Astrocyte (in vitro differentiated cells and primary cell): ENCODE data around the gene MARCHF4. TPM values are rescaled to one million over a fixed set of nuclear protein-coding genes. Genes with fewer than 3 reads are reported as not detected.
A peak's percentile ranks its signal among the peaks of the same experiment; 100 is the strongest.

Source experiments
- DNase-seq: peaks from one replicate; pipeline ENCODE4 v3.0.0-alpha.2; 2010; ENCODE audit warnings: low read depth
- FAIRE-seq: peaks from 2 replicates; lab custom pipeline; 2011; peaks lifted over from hg19 to GRCh38; lab: Jason Lieb, UNC
- H2AFZ ChIP-seq: 2 replicates; pipeline ENCODE4 v1.6.0; 2012; ENCODE audit warnings: low read depth, low read length, inconsistent platforms
- H3K27ac ChIP-seq: 2 replicates; pipeline ENCODE4 v1.5.1; 2011; ENCODE audit warnings: low read depth, low read length, inconsistent platforms
- H3K27me3 ChIP-seq: 2 replicates; pipeline ENCODE4 v1.6.0; 2011; ENCODE audit warnings: low read length, inconsistent platforms; ENCODE audit not compliant: insufficient read depth
- H3K36me3 ChIP-seq: 2 replicates; pipeline ENCODE4 v1.5.1; 2011; ENCODE audit warnings: low read length, inconsistent platforms; ENCODE audit not compliant: insufficient read depth
- H3K4me1 ChIP-seq: 2 replicates; pipeline ENCODE4 v1.5.1; 2011; ENCODE audit warnings: low read length, inconsistent platforms; ENCODE audit not compliant: insufficient read depth
- H3K4me2 ChIP-seq: 2 replicates; pipeline ENCODE4 v1.6.0; 2012; ENCODE audit warnings: low read length, inconsistent platforms
- H3K4me3 ChIP-seq: 2 replicates; pipeline ENCODE4 v1.5.1; 2011; ENCODE audit warnings: low read depth, mild to moderate bottlenecking, low read length, inconsistent platforms; ENCODE audit not compliant: insufficient read depth
- H3K79me2 ChIP-seq: 2 replicates; pipeline ENCODE4 v1.6.0; 2012; ENCODE audit warnings: mild to moderate bottlenecking, low read length, inconsistent platforms; ENCODE audit not compliant: insufficient read depth
- H3K9ac ChIP-seq: 2 replicates; pipeline ENCODE4 v1.6.0; 2012; ENCODE audit warnings: mild to moderate bottlenecking, low read length, inconsistent platforms
- H3K9me3 ChIP-seq: 2 replicates; pipeline ENCODE4 v1.5.1; 2012; ENCODE audit warnings: low read depth, mild to moderate bottlenecking, low read length, inconsistent platforms; ENCODE audit not compliant: insufficient read depth
- H4K20me1 ChIP-seq: 2 replicates; pipeline ENCODE4 v1.6.0; 2012; ENCODE audit warnings: low read length, inconsistent platforms; ENCODE audit not compliant: insufficient read depth
- H3K27ac Mint-ChIP-seq: one replicate; pipeline ENCODE4 v1.8.0; 2021; ENCODE audit warnings: mild to moderate bottlenecking, mixed read lengths; ENCODE audit not compliant: unreplicated experiment
- H3K27me3 Mint-ChIP-seq: one replicate; pipeline ENCODE4 v1.8.0; 2021; ENCODE audit warnings: low read depth, mixed read lengths; ENCODE audit not compliant: unreplicated experiment
- H3K36me3 Mint-ChIP-seq: one replicate; pipeline ENCODE4 v1.8.0; 2021; ENCODE audit warnings: low read depth, mixed read lengths; ENCODE audit not compliant: unreplicated experiment
- H3K4me1 Mint-ChIP-seq: one replicate; pipeline ENCODE4 v1.8.0; 2021; ENCODE audit warnings: low read depth, mixed read lengths; ENCODE audit not compliant: unreplicated experiment
- H3K4me3 Mint-ChIP-seq: one replicate; pipeline ENCODE4 v1.8.0; 2021; ENCODE audit warnings: mild to moderate bottlenecking, moderate library complexity, mixed read lengths; ENCODE audit not compliant: unreplicated experiment
- H3K9me3 Mint-ChIP-seq: one replicate; pipeline ENCODE4 v1.8.0; 2021; ENCODE audit warnings: mild to moderate bottlenecking, mixed read lengths; ENCODE audit not compliant: unreplicated experiment
- CTCF ChIP-seq: IDR thresholded peaks from 2 replicates; pipeline ENCODE4 v1.5.1; 2011; ENCODE audit warnings: low read depth, mild to moderate bottlenecking, inconsistent platforms, low read length, moderate library complexity; ENCODE audit not compliant: insufficient read depth
- EZH2 ChIP-seq: IDR thresholded peaks from 2 replicates; pipeline ENCODE4 v1.6.1; 2012; ENCODE audit warnings: mild to moderate bottlenecking, low read length, inconsistent platforms; ENCODE audit not compliant: insufficient read depth
- total RNA-seq: library from RNA; stranded (reverse); gene quantifications from 2 replicates; pipeline ENCODE4 v1.2.1, GENCODE V29; 2021

Gene MARCHF4
- total RNA-seq, 1 donor from 2014 or later = 42.8 TPM

GRCh38 chr2:216404010-216404618, 31.8 kb upstream of the MARCHF4 start:
- peaks cover 11% of the 10 kb centered on the region for H3K27me3 Mint-ChIP-seq
- no peaks in the 10 kb centered on the region for H3K9me3 ChIP-seq
- FAIRE-seq = no peak
- H3K27me3 ChIP-seq = no peaks in the 10 kb centered on the region
- no peaks in the 10 kb centered on the region for H3K4me1 Mint-ChIP-seq
- H3K9me3 Mint-ChIP-seq = no peaks in the 10 kb centered on the region
- no peak overlapping the region for H3K27ac Mint-ChIP-seq
- H3K4me3 ChIP-seq = no peak overlapping the region
- no peaks in the 10 kb centered on the region for H3K79me2 ChIP-seq
- no peaks in the 10 kb centered on the region for H3K36me3 ChIP-seq
- TF ChIP-seq CTCF = peak; percentile 86
- no peak for TF ChIP-seq EZH2
- H3K9ac ChIP-seq = no peak overlapping the region
- H4K20me1 ChIP-seq = no peaks in the 10 kb centered on the region
- no peaks in the 10 kb centered on the region for H3K4me1 ChIP-seq
- no peak overlapping the region for H3K4me2 ChIP-seq
- no peaks in the 10 kb centered on the region for H3K36me3 Mint-ChIP-seq
- H2AFZ ChIP-seq = no peak overlapping the region
- no peak overlapping the region for H3K4me3 Mint-ChIP-seq
- DNase-seq = no peak
- no peak overlapping the region for H3K27ac ChIP-seq

- TF ChIP-seq EZH2 (no peak), CTCF (no peak)
- H2AFZ ChIP-seq = no peak overlapping the region
- no peaks in the 10 kb centered on the region for H3K36me3 ChIP-seq
- H3K9me3 ChIP-seq = no peaks in the 10 kb centered on the region
- DNase-seq (no peak), FAIRE-seq (no peak)
- Mint-ChIP-seq H3K36me3 (no peaks in the 10 kb centered on the region), H3K4me3 (no peak overlapping the region), H3K4me1 (no peaks in the 10 kb centered on the region), H3K9me3 (no peaks in the 10 kb centered on the region), H3K27ac (no peak overlapping the region), H3K27me3 (peaks cover 10% of the 10 kb centered on the region)
- H3K4me2 ChIP-seq = no peak overlapping the region
- H3K79me2 ChIP-seq = no peaks in the 10 kb centered on the region
- no peak overlapping the region for H3K27ac ChIP-seq
- H3K27me3 ChIP-seq = no peaks in the 10 kb centered on the region
- H3K4me3 ChIP-seq = no peak overlapping the region
- H3K9ac ChIP-seq = no peak overlapping the region
- no peaks in the 10 kb centered on the region for H4K20me1 ChIP-seq
- no peaks in the 10 kb centered on the region for H3K4me1 ChIP-seq
Measured at GRCh38 chr2:216402751-216403150, 30.5 kb upstream of the MARCHF4 start.

GRCh38 chr2:216399621-216400020, 27.3 kb upstream of the MARCHF4 start:
- FAIRE-seq = no peak
- no peak for TF ChIP-seq CTCF
- no peak for TF ChIP-seq EZH2

More at GRCh38 chr2:216399621-216400020, 27.3 kb upstream of the MARCHF4 start:
- no peaks in the 10 kb centered on the region for H3K27me3 Mint-ChIP-seq
- Histone ChIP-seq H3K9ac (no peak overlapping the region), H3K27me3 (no peaks in the 10 kb centered on the region), H3K36me3 (no peaks in the 10 kb centered on the region), H3K4me3 (no peak overlapping the region), H3K79me2 (no peaks in the 10 kb centered on the region), H3K4me2 (no peak overlapping the region), H3K27ac (no peak overlapping the region), H3K4me1 (no peaks in the 10 kb centered on the region), H4K20me1 (no peaks in the 10 kb centered on the region), H2AFZ (no peak overlapping the region), H3K9me3 (no peaks in the 10 kb centered on the region)
- no peak overlapping the region for H3K27ac Mint-ChIP-seq
- H3K9me3 Mint-ChIP-seq = peaks cover 2% of the 10 kb centered on the region
- H3K4me1 Mint-ChIP-seq = no peaks in the 10 kb centered on the region
- H3K36me3 Mint-ChIP-seq = no peaks in the 10 kb centered on the region
- H3K4me3 Mint-ChIP-seq = no peak overlapping the region
- DNase-seq = no peak
